ENCODE data around the gene HMGCS2. TPM values are rescaled to one million over a fixed set of nuclear protein-coding genes. Genes with fewer than 3 reads are reported as not detected.

HMGCS2 gene
- total and polyA plus RNA-seq, 10 of the 15 experiments (the other 5 are each of a cell fraction or from before 2014, with no cell fraction given): 0.49 TPM; not detected in 9

GRCh38 chr1:119774746-119775490 is 6.2 kb upstream of the HMGCS2 start:
- no peaks in the 10 kb centered on the region for H3K79me2 ChIP-seq (ENCODE audit: control insufficient read depth, insufficient read depth, low read length)
- TF ChIP-seq TCF3 (IDR thresholded peaks at IDR 0.05; ENCODE audit: borderline replicate concordance, insufficient read depth, low read depth, low read length) (no peak), BMI1 (IDR thresholded peaks at IDR 0.05; ENCODE audit: borderline replicate concordance) (no peak), MYC (IDR thresholded peaks at IDR 0.05; ENCODE audit: insufficient read depth, insufficient read length, insufficient replicate concordance, low read length, severe bottlenecking) (no peak), ZBTB11 (CRISPR knock-in tag; IDR thresholded peaks at IDR 0.05) (no peak), GATAD2B (conservative IDR thresholded peaks at IDR 0.05; ENCODE audit: low read depth) (no peak), CBX5 (IDR thresholded peaks at IDR 0.05; ENCODE audit: low read depth) (no peak), KAT2A (conservative IDR thresholded peaks at IDR 0.05; ENCODE audit: control insufficient read depth, low read depth, low read length) (no peak), JUNB (IDR thresholded peaks at IDR 0.05) (no peak), NFYA (IDR thresholded peaks at IDR 0.05; ENCODE audit: borderline replicate concordance, low read depth, low read length) (no peak), NRF1 (conservative IDR thresholded peaks at IDR 0.05; ENCODE audit: low read depth, low read length) (no peak), ELK1 (IDR thresholded peaks at IDR 0.05; ENCODE audit: low read depth, low read length) (no peak)
- TF ChIP-seq, protein P1, sequence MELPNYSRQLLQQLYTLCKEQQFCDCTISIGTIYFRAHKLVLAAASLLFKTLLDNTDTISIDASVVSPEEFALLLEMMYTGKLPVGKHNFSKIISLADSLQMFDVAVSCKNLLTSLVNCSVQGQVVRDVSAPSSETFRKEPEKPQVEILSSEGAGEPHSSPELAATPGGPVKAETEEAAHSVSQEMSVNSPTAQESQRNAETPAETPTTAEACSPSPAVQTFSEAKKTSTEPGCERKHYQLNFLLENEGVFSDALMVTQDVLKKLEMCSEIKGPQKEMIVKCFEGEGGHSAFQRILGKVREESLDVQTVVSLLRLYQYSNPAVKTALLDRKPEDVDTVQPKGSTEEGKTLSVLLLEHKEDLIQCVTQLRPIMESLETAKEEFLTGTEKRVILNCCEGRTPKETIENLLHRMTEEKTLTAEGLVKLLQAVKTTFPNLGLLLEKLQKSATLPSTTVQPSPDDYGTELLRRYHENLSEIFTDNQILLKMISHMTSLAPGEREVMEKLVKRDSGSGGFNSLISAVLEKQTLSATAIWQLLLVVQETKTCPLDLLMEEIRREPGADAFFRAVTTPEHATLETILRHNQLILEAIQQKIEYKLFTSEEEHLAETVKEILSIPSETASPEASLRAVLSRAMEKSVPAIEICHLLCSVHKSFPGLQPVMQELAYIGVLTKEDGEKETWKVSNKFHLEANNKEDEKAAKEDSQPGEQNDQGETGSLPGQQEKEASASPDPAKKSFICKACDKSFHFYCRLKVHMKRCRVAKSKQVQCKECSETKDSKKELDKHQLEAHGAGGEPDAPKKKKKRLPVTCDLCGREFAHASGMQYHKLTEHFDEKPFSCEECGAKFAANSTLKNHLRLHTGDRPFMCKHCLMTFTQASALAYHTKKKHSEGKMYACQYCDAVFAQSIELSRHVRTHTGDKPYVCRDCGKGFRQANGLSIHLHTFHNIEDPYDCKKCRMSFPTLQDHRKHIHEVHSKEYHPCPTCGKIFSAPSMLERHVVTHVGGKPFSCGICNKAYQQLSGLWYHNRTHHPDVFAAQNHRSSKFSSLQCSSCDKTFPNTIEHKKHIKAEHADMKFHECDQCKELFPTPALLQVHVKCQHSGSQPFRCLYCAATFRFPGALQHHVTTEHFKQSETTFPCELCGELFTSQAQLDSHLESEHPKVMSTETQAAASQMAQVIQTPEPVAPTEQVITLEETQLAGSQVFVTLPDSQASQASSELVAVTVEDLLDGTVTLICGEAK (IDR thresholded peaks at IDR 0.05; ENCODE audit: borderline replicate concordance): no peak
- TF ChIP-seq, protein P2, sequence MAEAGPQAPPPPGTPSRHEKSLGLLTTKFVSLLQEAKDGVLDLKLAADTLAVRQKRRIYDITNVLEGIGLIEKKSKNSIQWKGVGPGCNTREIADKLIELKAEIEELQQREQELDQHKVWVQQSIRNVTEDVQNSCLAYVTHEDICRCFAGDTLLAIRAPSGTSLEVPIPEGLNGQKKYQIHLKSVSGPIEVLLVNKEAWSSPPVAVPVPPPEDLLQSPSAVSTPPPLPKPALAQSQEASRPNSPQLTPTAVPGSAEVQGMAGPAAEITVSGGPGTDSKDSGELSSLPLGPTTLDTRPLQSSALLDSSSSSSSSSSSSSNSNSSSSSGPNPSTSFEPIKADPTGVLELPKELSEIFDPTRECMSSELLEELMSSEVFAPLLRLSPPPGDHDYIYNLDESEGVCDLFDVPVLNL (IDR thresholded peaks at IDR 0.05; ENCODE audit: low read depth, low read length): no peak

More at GRCh38 chr1:119774746-119775490, 6.2 kb upstream of the HMGCS2 start:
- Histone ChIP-seq H3K36me3 (ENCODE audit: control insufficient read depth in 2 of 2, insufficient read depth in 2 of 2, low read length in 1 of 2) (no peaks in the 10 kb centered on the region), H3K4me3 (no peak overlapping the region), H3K27ac (ENCODE audit: control insufficient read depth, insufficient read depth) (no peak overlapping the region), H3K4me2 (ENCODE audit: control insufficient read depth, insufficient read depth) (no peak overlapping the region), H3K4me1 (ENCODE audit: control insufficient read depth, insufficient read depth, low read length) (no peaks in the 10 kb centered on the region), H4K20me1 (ENCODE audit: control insufficient read depth, insufficient read depth) (no peaks in the 10 kb centered on the region), H3K9me3 (replicated peaks; ENCODE audit: control insufficient read depth, insufficient read depth, low read length) (no peaks in the 10 kb centered on the region), H2AFZ (ENCODE audit: control insufficient read depth, low read depth, low read length) (no peak overlapping the region), H3K9ac (ENCODE audit: control insufficient read depth, insufficient read depth, low read length) (no peak overlapping the region), H3K27me3 (replicated peaks in 1 of 2; ENCODE audit: control insufficient read depth in 2 of 2, insufficient read depth in 2 of 2, low read length in 1 of 2) (peaks cover 0 to 10% of the 10 kb centered on the region in 2 experiments; a peak in 2 of 4 replicates)
- FAIRE-seq: no peak
- DNase-seq (ENCODE audit: low read depth, low spot score): no peak
- ChIA-PET RAD21 (ENCODE audit: unreplicated experiment) (no interaction called here), CTCF (no interaction called here), POLR2A (no interaction called here), SMC1A (ENCODE audit: uncharacterized antibody, unreplicated experiment) (no interaction called here)
- in situ Hi-C loops (cut with MboI): loop anchor here (5.0 kb wide), 1 partner anchor 32 kb away; no protein-coding TSS in a partner anchor
- intact Hi-C loops (cut with micrococcal nuclease; ENCODE audit: unreplicated experiment): no loop called here
- no TSS peak for BruUV-seq (replicated peaks)
- WGBS (ENCODE audit: insufficient coverage, insufficient replicate concordance, low lambda C conversion rate, missing lambda C conversion rate): 4% methylated on average over 7 of the region's 7 CpGs
- ATAC-seq: no peak
